Measurements from ENCODE around the gene SLC17A8.

The SLC17A8 gene

GRCh38 chr12:100348657-100349454, 8.0 kb upstream of the SLC17A8 start:
- no peaks in the 10 kb centered on the region for H3K36me3 ChIP-seq (ENCODE audit: control insufficient read depth in 1 of 2, insufficient read depth in 2 of 2, low read depth in 1 of 2, low read length in 2 of 2)
- DNase-seq = peak; percentile 41
- no peak overlapping the region for H3K27ac ChIP-seq (ENCODE audit: low read length, poor library complexity, severe bottlenecking)
- no peak overlapping the region for H3K9ac ChIP-seq (ENCODE audit: low read length)
- no peaks in the 10 kb centered on the region for H3K4me1 ChIP-seq (ENCODE audit: control insufficient read depth, insufficient read depth, low read depth, low read length)
- H3K4me3 ChIP-seq (ENCODE audit: insufficient read depth in 1 of 2, low read depth in 1 of 2, low read length in 2 of 2) = no peak overlapping the region
- WGBS = 78% methylated on average over 5 of the region's 7 CpGs
- H3K18ac ChIP-seq (ENCODE audit: low read depth in 1 of 2, low read length in 2 of 2) = no peak overlapping the region
- no peak overlapping the region for H3K4ac ChIP-seq (ENCODE audit: low read depth in 1 of 2, low read length in 2 of 2)
- no peaks in the 10 kb centered on the region for H3K79me1 ChIP-seq (replicated peaks; ENCODE audit: low read length, poor library complexity, severe bottlenecking)
- no peak overlapping the region for H2BK120ac ChIP-seq (ENCODE audit: low read depth, low read length)
- H4K91ac ChIP-seq (ENCODE audit: low read length) = no peak overlapping the region
- H3K27me3 ChIP-seq (ENCODE audit: control insufficient read depth in 1 of 2, insufficient read depth in 1 of 2, low read length in 2 of 2) = peaks cover 5 to 7% of the 10 kb centered on the region in 2 experiments
- H3K4me2 ChIP-seq (ENCODE audit: low read length, poor library complexity, severe bottlenecking) = no peak overlapping the region
- H3K23ac ChIP-seq (ENCODE audit: low read length in 2 of 2) = no peak overlapping the region
- no peak overlapping the region for H2BK12ac ChIP-seq (ENCODE audit: low read length in 2 of 2)
- H3K14ac ChIP-seq (ENCODE audit: low read length in 2 of 2) = no peak overlapping the region
- H2AK5ac ChIP-seq (ENCODE audit: low read length, severe bottlenecking) = no peak overlapping the region
- H4K8ac ChIP-seq (ENCODE audit: low read length) = no peak overlapping the region
- H3K9me3 ChIP-seq (ENCODE audit: control insufficient read depth, low read length) = no peaks in the 10 kb centered on the region
- H2AFZ ChIP-seq (ENCODE audit: low read depth, low read length) = no peak overlapping the region
- H2BK15ac ChIP-seq (ENCODE audit: low read depth, poor library complexity, severe bottlenecking) = no peak overlapping the region
- H2BK5ac ChIP-seq (ENCODE audit: low read depth, low read length, poor library complexity, severe bottlenecking) = no peak overlapping the region

- WGBS = 83% methylated on average over 3 of the region's 3 CpGs
- H3K18ac ChIP-seq (ENCODE audit: low read depth in 1 of 2, low read length in 2 of 2) = no peak overlapping the region
- H3K14ac ChIP-seq (ENCODE audit: low read length in 2 of 2) = no peak overlapping the region
- H3K9me3 ChIP-seq (ENCODE audit: control insufficient read depth, low read length) = no peaks in the 10 kb centered on the region
- no peak overlapping the region for H2BK120ac ChIP-seq (ENCODE audit: low read depth, low read length)
- H3K4me2 ChIP-seq (ENCODE audit: low read length, poor library complexity, severe bottlenecking) = no peak overlapping the region
- no peaks in the 10 kb centered on the region for H3K36me3 ChIP-seq (ENCODE audit: control insufficient read depth in 1 of 2, insufficient read depth in 2 of 2, low read depth in 1 of 2, low read length in 2 of 2)
- no peaks in the 10 kb centered on the region for H3K79me1 ChIP-seq (replicated peaks; ENCODE audit: low read length, poor library complexity, severe bottlenecking)
- H2AFZ ChIP-seq (ENCODE audit: low read depth, low read length) = no peak overlapping the region
- H3K23ac ChIP-seq (ENCODE audit: low read length in 2 of 2) = no peak overlapping the region
- no peak overlapping the region for H3K27ac ChIP-seq (ENCODE audit: low read length, poor library complexity, severe bottlenecking)
- H3K4me1 ChIP-seq (ENCODE audit: control insufficient read depth, insufficient read depth, low read depth, low read length) = no peaks in the 10 kb centered on the region
- no peak overlapping the region for H2AK5ac ChIP-seq (ENCODE audit: low read length, severe bottlenecking)
- H3K9ac ChIP-seq (ENCODE audit: low read length) = no peak overlapping the region
- H4K91ac ChIP-seq (ENCODE audit: low read length) = no peak overlapping the region
- no peak overlapping the region for H2BK12ac ChIP-seq (ENCODE audit: low read length in 2 of 2)
- no peak overlapping the region for H3K4ac ChIP-seq (ENCODE audit: low read depth in 1 of 2, low read length in 2 of 2)
- peaks cover 18 to 44% of the 10 kb centered on the region in 2 experiments for H3K27me3 ChIP-seq (ENCODE audit: control insufficient read depth in 1 of 2, insufficient read depth in 1 of 2, low read length in 2 of 2)
- H4K8ac ChIP-seq (ENCODE audit: low read length) = no peak overlapping the region
- no peak overlapping the region for H2BK5ac ChIP-seq (ENCODE audit: low read depth, low read length, poor library complexity, severe bottlenecking)
- H2BK15ac ChIP-seq (ENCODE audit: low read depth, poor library complexity, severe bottlenecking) = no peak overlapping the region
- no peak for DNase-seq
- no peak overlapping the region for H3K4me3 ChIP-seq (ENCODE audit: insufficient read depth in 1 of 2, low read depth in 1 of 2, low read length in 2 of 2)
Measured at GRCh38 chr12:100359248-100359647, 2.4 kb downstream of the SLC17A8 start.

GRCh38 chr12:100359822-100360221, 2.9 kb downstream of the SLC17A8 start:
- H3K9me3 ChIP-seq (ENCODE audit: control insufficient read depth, low read length) = no peaks in the 10 kb centered on the region
- H3K4ac ChIP-seq (ENCODE audit: low read depth in 1 of 2, low read length in 2 of 2) = no peak overlapping the region
- no peak overlapping the region for H3K9ac ChIP-seq (ENCODE audit: low read length)
- H3K79me1 ChIP-seq (replicated peaks; ENCODE audit: low read length, poor library complexity, severe bottlenecking) = no peaks in the 10 kb centered on the region
- no peaks in the 10 kb centered on the region for H3K4me1 ChIP-seq (ENCODE audit: control insufficient read depth, insufficient read depth, low read depth, low read length)
- no peak overlapping the region for H2BK15ac ChIP-seq (ENCODE audit: low read depth, poor library complexity, severe bottlenecking)
- no peak overlapping the region for H4K91ac ChIP-seq (ENCODE audit: low read length)
- H3K4me3 ChIP-seq (ENCODE audit: insufficient read depth in 1 of 2, low read depth in 1 of 2, low read length in 2 of 2) = no peak overlapping the region
- 45% methylated on average over 1 of the region's 2 CpGs for WGBS
- H2BK5ac ChIP-seq (ENCODE audit: low read depth, low read length, poor library complexity, severe bottlenecking) = no peak overlapping the region
- H3K4me2 ChIP-seq (ENCODE audit: low read length, poor library complexity, severe bottlenecking) = no peak overlapping the region
- no peak overlapping the region for H2BK12ac ChIP-seq (ENCODE audit: low read length in 2 of 2)
- no peak overlapping the region for H3K14ac ChIP-seq (ENCODE audit: low read length in 2 of 2)
- H4K8ac ChIP-seq (ENCODE audit: low read length) = no peak overlapping the region
- H3K27me3 ChIP-seq (ENCODE audit: control insufficient read depth in 1 of 2, insufficient read depth in 1 of 2, low read length in 2 of 2) = peaks cover 18 to 41% of the 10 kb centered on the region in 2 experiments
- H3K18ac ChIP-seq (ENCODE audit: low read depth in 1 of 2, low read length in 2 of 2) = no peak overlapping the region
- no peak overlapping the region for H2AFZ ChIP-seq (ENCODE audit: low read depth, low read length)
- H3K36me3 ChIP-seq (ENCODE audit: control insufficient read depth in 1 of 2, insufficient read depth in 2 of 2, low read depth in 1 of 2, low read length in 2 of 2) = no peaks in the 10 kb centered on the region
- DNase-seq = no peak
- no peak overlapping the region for H2BK120ac ChIP-seq (ENCODE audit: low read depth, low read length)
- no peak overlapping the region for H3K23ac ChIP-seq (ENCODE audit: low read length in 2 of 2)
- H2AK5ac ChIP-seq (ENCODE audit: low read length, severe bottlenecking) = no peak overlapping the region
- no peak overlapping the region for H3K27ac ChIP-seq (ENCODE audit: low read length, poor library complexity, severe bottlenecking)

GRCh38 chr12:100360450-100360849, 3.6 kb downstream of the SLC17A8 start:
- Histone ChIP-seq H3K27ac (ENCODE audit: low read length, poor library complexity, severe bottlenecking) (no peak overlapping the region), H2BK12ac (ENCODE audit: low read length in 2 of 2) (no peak overlapping the region), H3K27me3 (ENCODE audit: control insufficient read depth in 1 of 2, insufficient read depth in 1 of 2, low read length in 2 of 2) (peaks cover 15 to 38% of the 10 kb centered on the region in 2 experiments), H4K8ac (ENCODE audit: low read length) (no peak overlapping the region), H3K14ac (ENCODE audit: low read length in 2 of 2) (no peak overlapping the region), H3K9ac (ENCODE audit: low read length) (no peak overlapping the region), H2BK15ac (ENCODE audit: low read depth, poor library complexity, severe bottlenecking) (no peak overlapping the region), H4K91ac (ENCODE audit: low read length) (no peak overlapping the region), H3K9me3 (ENCODE audit: control insufficient read depth, low read length) (no peaks in the 10 kb centered on the region), H3K18ac (ENCODE audit: low read depth in 1 of 2, low read length in 2 of 2) (no peak overlapping the region), H3K36me3 (ENCODE audit: control insufficient read depth in 1 of 2, insufficient read depth in 2 of 2, low read depth in 1 of 2, low read length in 2 of 2) (no peaks in the 10 kb centered on the region), H3K4ac (ENCODE audit: low read depth in 1 of 2, low read length in 2 of 2) (no peak overlapping the region), H3K23ac (ENCODE audit: low read length in 2 of 2) (no peak overlapping the region), H3K79me1 (replicated peaks; ENCODE audit: low read length, poor library complexity, severe bottlenecking) (no peaks in the 10 kb centered on the region), H2BK120ac (ENCODE audit: low read depth, low read length) (no peak overlapping the region), H3K4me3 (ENCODE audit: insufficient read depth in 1 of 2, low read depth in 1 of 2, low read length in 2 of 2) (no peak overlapping the region), H3K4me1 (ENCODE audit: control insufficient read depth, insufficient read depth, low read depth, low read length) (no peaks in the 10 kb centered on the region), H3K4me2 (ENCODE audit: low read length, poor library complexity, severe bottlenecking) (no peak overlapping the region), H2AK5ac (ENCODE audit: low read length, severe bottlenecking) (no peak overlapping the region), H2BK5ac (ENCODE audit: low read depth, low read length, poor library complexity, severe bottlenecking) (no peak overlapping the region), H2AFZ (ENCODE audit: low read depth, low read length) (no peak overlapping the region)
- no peak for DNase-seq

All from mesenchymal stem cell (in vitro differentiated cells and primary cell).